Testis (tissue), 3 donors: ENCODE data around the gene RIMBP2. TPM values are rescaled to one million over a fixed set of nuclear protein-coding genes. Genes with fewer than 3 reads are reported as not detected.

Experiments
- DNase-seq: peaks from one replicate; pipeline ENCODE4 v3.0.0-alpha.2; 2019
- H3K27ac ChIP-seq, 2 donors: fragments of 200-600 bp; sonication (generic); one replicate each; pipeline ENCODE4 v1.5.1; 2019
- H3K27me3 ChIP-seq: fragments of 200-600 bp; sonication (generic); one replicate; pipeline ENCODE4 v1.5.1; 2019
- H3K36me3 ChIP-seq: fragments of 200-600 bp; sonication (generic); one replicate; pipeline ENCODE4 v1.5.1; 2017; ENCODE audit warnings: low read depth; ENCODE audit errors: missing control alignments
- H3K4me1 ChIP-seq: fragments of 200-600 bp; sonication (generic); one replicate; pipeline ENCODE4 v1.5.1; 2019
- H3K4me3 ChIP-seq, 2 donors: fragments of 200-600 bp; sonication (generic); one replicate each; pipeline ENCODE4 v1.5.1; 2017 to 2019
- H3K9me3 ChIP-seq: fragments of 200-600 bp; sonication (generic); one replicate; pipeline ENCODE4 v1.5.1; 2017
- POLR2A ChIP-seq: fragments of 450-650 bp; IDR thresholded peaks from one replicate; pipeline ENCODE4 v1.6.1; 2017; ENCODE audit warnings: antibody characterized with exemption, mild to moderate bottlenecking, moderate library complexity
- WGBS, 2 donors: methylation state at CpG; one replicate each; pipeline ENCODE4 v1.1.5; 2018; 5-methylcytosine and 5-hydroxymethylcytosine counted together
- intact Hi-C: fragments of 100-400 bp; cut with DNase I; formaldehyde crosslinking; loops from one replicate; pipeline ENCODE4 v1.15.1; 2023; ENCODE audit warnings: low total_unique reads
- polyA plus RNA-seq: library from polyadenylated mRNA; stranded (reverse); fragments of 350-450 nt; fragmentation: Illumina TruSeq; extraction: RNeasy Lipid Tissue Mini Kit (QIAGEN cat#74804); gene quantifications from one replicate; pipeline ENCODE4 v1.2.3, GENCODE V29; 2014; ENCODE audit warnings: low read depth, low replicate concordance; ENCODE audit not compliant: insufficient read depth
- total RNA-seq, 2 donors: library from RNA; depleted of rRNA; stranded (reverse); fragments of >200 nt; gene quantifications; one replicate each; pipeline ENCODE4 v1.2.3, GENCODE V29; 2016
- TF ChIP-seq, protein P1 (sequence below), 3 experiments: fragments of 450-650 bp in 2 of 3; fragments of 200-600 bp in 1 of 3; sonication (generic) in 1 of 3; IDR thresholded peaks; one replicate each; pipeline ENCODE4 v1.5.1; 2016 to 2019; ENCODE audit warnings: antibody characterized with exemption in 3 of 3, mild to moderate bottlenecking in 2 of 3, moderate library complexity in 1 of 3

The RIMBP2 gene
- total and polyA plus RNA-seq, 3 donors from 2014 or later, result 8.0 to 10.0 (median 8.7) TPM

DNA sequence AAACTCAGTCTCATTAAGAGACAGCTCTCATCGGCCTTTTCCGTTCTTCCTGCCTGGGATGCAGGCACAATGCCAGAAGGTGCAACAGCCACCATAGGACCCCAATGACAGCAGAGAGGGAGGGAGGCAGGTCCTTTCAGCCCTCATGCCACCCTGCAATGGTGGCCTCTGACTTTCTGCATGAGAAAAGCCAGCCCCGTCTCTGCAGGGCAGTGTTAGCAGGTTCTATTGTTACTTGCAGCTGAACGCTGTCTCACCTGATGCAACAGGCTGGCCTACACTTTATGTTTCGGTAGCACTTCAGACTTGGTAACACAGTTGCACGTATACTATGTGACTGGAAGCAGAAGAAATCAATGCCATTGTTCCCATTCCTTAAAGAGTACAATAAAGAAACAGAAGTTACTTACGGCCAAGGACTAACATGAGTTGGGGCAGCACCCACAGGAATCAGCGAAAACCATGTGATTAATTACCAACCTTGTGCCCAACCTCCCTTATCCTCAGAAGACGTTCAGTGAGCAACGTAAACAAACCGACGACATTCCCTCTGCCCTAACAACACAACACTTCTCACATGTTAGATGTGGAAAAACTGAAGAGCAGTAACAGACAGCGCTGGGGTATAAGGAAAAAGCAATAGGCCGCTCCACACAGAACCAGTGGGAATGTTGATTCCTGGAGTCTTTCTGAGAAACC lies 102.1 kb downstream of the RIMBP2 start:
- no peaks in the 10 kb centered on the region for H3K9me3 ChIP-seq
- no peaks in the 10 kb centered on the region for H3K36me3 ChIP-seq
- intact Hi-C loops, result no loop called here
- no peak for DNase-seq
- no peak overlapping the region for H3K4me3 ChIP-seq
- H3K27me3 ChIP-seq, result no peaks in the 10 kb centered on the region
- H3K4me1 ChIP-seq, result no peaks in the 10 kb centered on the region
- H3K27ac ChIP-seq, result no peak overlapping the region
- TF ChIP-seq POLR2A, result no peak
- TF ChIP-seq, protein P1, sequence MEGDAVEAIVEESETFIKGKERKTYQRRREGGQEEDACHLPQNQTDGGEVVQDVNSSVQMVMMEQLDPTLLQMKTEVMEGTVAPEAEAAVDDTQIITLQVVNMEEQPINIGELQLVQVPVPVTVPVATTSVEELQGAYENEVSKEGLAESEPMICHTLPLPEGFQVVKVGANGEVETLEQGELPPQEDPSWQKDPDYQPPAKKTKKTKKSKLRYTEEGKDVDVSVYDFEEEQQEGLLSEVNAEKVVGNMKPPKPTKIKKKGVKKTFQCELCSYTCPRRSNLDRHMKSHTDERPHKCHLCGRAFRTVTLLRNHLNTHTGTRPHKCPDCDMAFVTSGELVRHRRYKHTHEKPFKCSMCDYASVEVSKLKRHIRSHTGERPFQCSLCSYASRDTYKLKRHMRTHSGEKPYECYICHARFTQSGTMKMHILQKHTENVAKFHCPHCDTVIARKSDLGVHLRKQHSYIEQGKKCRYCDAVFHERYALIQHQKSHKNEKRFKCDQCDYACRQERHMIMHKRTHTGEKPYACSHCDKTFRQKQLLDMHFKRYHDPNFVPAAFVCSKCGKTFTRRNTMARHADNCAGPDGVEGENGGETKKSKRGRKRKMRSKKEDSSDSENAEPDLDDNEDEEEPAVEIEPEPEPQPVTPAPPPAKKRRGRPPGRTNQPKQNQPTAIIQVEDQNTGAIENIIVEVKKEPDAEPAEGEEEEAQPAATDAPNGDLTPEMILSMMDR (IDR thresholded peaks at IDR 0.05), result no peak
- WGBS, 2 donors, result 68 to 72% methylated on average over 14 of the region's 14 CpGs

- H3K27me3 ChIP-seq, result no peaks in the 10 kb centered on the region
- 90 to 100% methylated on average over 6 to 14 of the region's 14 CpGs for WGBS, 2 donors
- H3K4me3 ChIP-seq, result no peak overlapping the region
- H3K36me3 ChIP-seq, result no peaks in the 10 kb centered on the region
- intact Hi-C loops, result no loop called here
- TF ChIP-seq, protein P1 (IDR thresholded peaks at IDR 0.05), result no peak
- TF ChIP-seq POLR2A, result no peak
- no peak for DNase-seq
- no peaks in the 10 kb centered on the region for H3K4me1 ChIP-seq
- no peaks in the 10 kb centered on the region for H3K9me3 ChIP-seq
- no peak overlapping the region for H3K27ac ChIP-seq
Observed at GRCh38 chr12:130613131-130613530, 103.0 kb downstream of the RIMBP2 start.

- no peaks in the 10 kb centered on the region for H3K9me3 ChIP-seq
- WGBS, 2 donors, result 87 to 90% methylated on average over 35 to 39 of the region's 39 CpGs
- DNase-seq, result no peak
- intact Hi-C loops, result no loop called here
- H3K36me3 ChIP-seq, result no peaks in the 10 kb centered on the region
- H3K27me3 ChIP-seq, result no peaks in the 10 kb centered on the region
- H3K4me1 ChIP-seq, result no peaks in the 10 kb centered on the region
- H3K4me3 ChIP-seq, result no peak overlapping the region
- TF ChIP-seq POLR2A, result no peak
- TF ChIP-seq, protein P1 (IDR thresholded peaks at IDR 0.05), result no peak
- H3K27ac ChIP-seq, result no peak overlapping the region
Observed at GRCh38 chr12:130611026-130611905, 104.8 kb downstream of the RIMBP2 start.

- Histone ChIP-seq H3K4me3 (no peak overlapping the region), H3K9me3 (no peaks in the 10 kb centered on the region), H3K4me1 (no peaks in the 10 kb centered on the region), H3K27me3 (no peaks in the 10 kb centered on the region), H3K27ac (no peak overlapping the region), H3K36me3 (no peaks in the 10 kb centered on the region)
- TF ChIP-seq POLR2A, result no peak
- TF ChIP-seq, protein P1 (IDR thresholded peaks at IDR 0.05), result no peak
- DNase-seq, result no peak
- intact Hi-C loops, result no loop called here
- WGBS, 2 donors, result 79 to 86% methylated on average over 11 of the region's 11 CpGs
Observed at GRCh38 chr12:130609966-130610365, 106.1 kb downstream of the RIMBP2 start.
